GM21737 (cell line): Measurements from ENCODE around the gene GUCA1C.

Experiments
- ATAC-seq: cut with Tn5 transposase; IDR thresholded peaks from one replicate; pipeline ENCODE4 v1.9.1; 2021; ENCODE audit warnings: mild to moderate bottlenecking, moderate library complexity; ENCODE audit not compliant: unreplicated experiment

GUCA1C gene

GRCh38 chr3:108953700-108954099 is at the start of gene GUCA1C:
Gene GUCA1C (minus strand): TSS chr3:108953879. CDS start chr3:108953762, 117 bp downstream.
- ATAC-seq: no peak

GRCh38 chr3:108998436-108998835 is 44.8 kb upstream of the GUCA1C start:
- no peak for ATAC-seq

GRCh38 chr3:108985844-108986243 is 32.2 kb upstream of the GUCA1C start:
- ATAC-seq: no peak

GRCh38 chr3:108983051-108983450 is 29.4 kb upstream of the GUCA1C start:
- ATAC-seq: no peak

- no peak for ATAC-seq
Observed at GRCh38 chr3:108976058-108976457, 22.4 kb upstream of the GUCA1C start.

- no peak for ATAC-seq
Observed at GRCh38 chr3:108973019-108973418, 19.3 kb upstream of the GUCA1C start.

- ATAC-seq: no peak
Observed at GRCh38 chr3:108972482-108972881, 18.8 kb upstream of the GUCA1C start.

- ATAC-seq: no peak
Observed at GRCh38 chr3:108970561-108970960, 16.9 kb upstream of the GUCA1C start.

- no peak for ATAC-seq
Observed at GRCh38 chr3:108966773-108967172, 13.1 kb upstream of the GUCA1C start.

GRCh38 chr3:108959017-108959416 is 5.3 kb upstream of the GUCA1C start:
- ATAC-seq: no peak

GRCh38 chr3:108953210-108953609 is 469 bp downstream of the GUCA1C start:
- ATAC-seq: no peak

GRCh38 chr3:108951820-108952501 is 1.7 kb downstream of the GUCA1C start:
- no peak for ATAC-seq

- ATAC-seq: no peak
Observed at GRCh38 chr3:108947855-108948254, 5.8 kb downstream of the GUCA1C start.

- ATAC-seq: no peak
Observed at GRCh38 chr3:108946292-108947285, 7.1 kb downstream of the GUCA1C start.

- no peak for ATAC-seq
Observed at GRCh38 chr3:108940568-108941263, 13.0 kb downstream of the GUCA1C start.

- ATAC-seq: no peak
Observed at GRCh38 chr3:108940166-108940565, 13.5 kb downstream of the GUCA1C start.

GRCh38 chr3:108936924-108937689 is 16.6 kb downstream of the GUCA1C start:
- no peak for ATAC-seq

- ATAC-seq: no peak
Observed at GRCh38 chr3:108931035-108931434, 22.6 kb downstream of the GUCA1C start.

GRCh38 chr3:108918866-108919265 is 34.8 kb downstream of the GUCA1C start:
- ATAC-seq: no peak

- peak; percentile 93 for ATAC-seq
Observed at GRCh38 chr3:108914774-108915641, 38.7 kb downstream of the GUCA1C start.
